HG03342 (cell line): ENCODE results near the gene OGFOD1.
"Not testable (repeated sequence)": the region's sequence is repeated elsewhere in the genome, so short reads cannot be mapped to it uniquely, and the experiment has no call there.

ENCODE experiments used
- ATAC-seq: cut with Tn5 transposase; IDR thresholded peaks from one replicate; pipeline ENCODE4 v1.9.1; 2021; ENCODE audit warnings: mild to moderate bottlenecking, moderate library complexity; ENCODE audit not compliant: unreplicated experiment

The OGFOD1 gene

GRCh38 chr16:56479469-56479868 lies 28.1 kb downstream of the OGFOD1 start:
- ATAC-seq = no peak

GRCh38 chr16:56480776-56481467 lies 29.6 kb downstream of the OGFOD1 start:
- ATAC-seq = no peak

DNA sequence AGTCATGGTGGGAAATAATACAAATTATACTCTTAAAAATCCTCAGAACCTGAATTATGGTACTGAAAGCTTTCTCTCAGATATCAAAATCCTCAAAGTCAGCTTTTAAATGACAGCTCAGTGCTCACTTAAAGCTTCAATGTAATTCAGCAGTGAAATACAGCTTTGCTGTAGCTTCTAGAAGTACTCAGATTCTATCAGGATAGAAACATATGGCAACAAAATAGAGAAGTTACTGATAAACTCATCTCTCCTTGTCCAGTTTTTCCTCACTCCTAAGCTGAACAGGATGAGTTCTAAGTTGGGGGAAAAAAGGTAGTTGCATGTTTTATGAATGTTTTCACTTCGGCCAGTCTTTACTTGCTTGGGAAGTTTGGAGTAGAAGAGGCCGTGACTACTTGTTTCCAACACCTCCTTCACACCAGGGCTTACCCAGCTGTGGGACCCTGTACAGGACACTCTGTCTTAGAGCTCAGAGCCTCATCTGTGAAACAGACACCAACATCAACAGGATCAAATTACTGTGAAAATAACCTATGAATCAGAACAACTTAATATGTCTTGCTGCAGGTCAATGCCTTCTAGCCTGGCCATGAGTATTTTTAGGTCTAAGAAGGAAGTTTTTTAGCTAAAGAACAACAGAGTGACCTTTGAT lies 30.2 kb downstream of the OGFOD1 start:
- no peak for ATAC-seq

GRCh38 chr16:56482683-56483236 lies 31.4 kb downstream of the OGFOD1 start:
- ATAC-seq = no peak

GRCh38 chr16:56483394-56483793 lies 32.0 kb downstream of the OGFOD1 start:
- no peak for ATAC-seq

DNA sequence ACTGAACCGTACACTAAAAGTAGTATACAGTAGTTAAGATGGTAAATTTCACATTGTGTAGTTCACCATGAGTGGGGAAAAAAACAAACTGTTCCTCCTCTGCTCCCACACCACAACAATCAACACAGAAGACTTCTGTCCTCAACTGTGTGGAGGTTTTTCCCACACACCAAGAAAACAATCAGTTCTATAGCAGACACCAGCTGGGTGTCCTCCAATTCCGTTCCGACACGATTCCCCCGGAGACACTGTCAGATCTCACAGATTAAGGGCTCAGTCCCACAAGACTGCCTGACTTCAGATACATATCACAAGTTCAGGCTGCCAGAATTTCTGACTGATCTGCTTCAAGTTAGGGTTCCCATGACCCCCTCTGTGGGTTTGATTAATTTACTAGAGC lies 36.7 kb downstream of the OGFOD1 start:
- no peak for ATAC-seq

- ATAC-seq = not testable (repeated sequence)
These were observed 37.5 kb downstream of the OGFOD1 start for GRCh38 chr16:56488868-56489267.

DNA sequence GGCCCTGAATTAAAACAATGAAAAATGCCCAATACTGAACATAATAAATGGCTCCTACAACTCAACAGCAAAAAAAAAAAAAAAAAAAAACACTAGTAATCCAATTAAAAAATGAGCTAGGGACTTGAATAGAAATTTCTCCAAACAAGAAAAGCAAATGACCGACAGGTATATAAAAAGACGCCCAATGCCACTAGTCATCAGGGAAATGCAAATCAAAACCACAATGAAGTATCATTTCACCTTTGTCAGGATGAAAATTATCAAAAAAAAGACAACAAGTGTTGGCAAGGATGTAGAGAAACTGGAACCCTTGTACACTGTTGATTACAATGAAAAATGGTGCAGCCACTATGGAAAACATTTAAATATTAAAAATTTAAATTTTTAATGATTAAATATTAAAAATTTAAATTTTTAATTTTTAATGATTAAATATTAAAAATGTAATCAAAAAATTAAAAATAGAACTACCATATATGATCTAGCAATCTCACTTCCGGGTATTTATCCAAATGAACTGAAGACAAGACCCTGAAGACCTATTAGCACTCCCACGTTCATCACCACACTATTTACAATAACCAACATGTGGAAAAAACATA lies 40.4 kb downstream of the OGFOD1 start:
- no peak for ATAC-seq

- ATAC-seq = no peak
These were observed 41.8 kb downstream of the OGFOD1 start for GRCh38 chr16:56493126-56493525.

DNA sequence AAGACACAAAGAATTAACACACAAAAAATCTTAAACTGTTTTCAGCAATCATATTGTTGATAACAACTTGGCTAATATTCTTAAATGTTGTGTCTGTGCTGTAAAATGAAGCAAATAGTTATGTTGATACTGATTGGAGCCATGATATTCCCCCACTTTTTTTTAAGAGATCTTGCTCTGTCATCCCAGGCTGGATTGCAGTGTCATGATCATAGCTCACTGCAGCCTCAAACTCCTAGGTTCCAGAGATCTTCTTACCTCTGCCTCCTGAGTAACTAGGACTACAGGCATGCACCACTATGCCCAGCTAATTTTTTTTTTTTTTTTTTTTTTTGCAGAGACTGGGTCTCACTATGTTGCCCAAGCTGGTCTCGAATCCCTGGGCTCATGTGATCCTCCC lies 42.5 kb downstream of the OGFOD1 start:
- ATAC-seq = no peak

- ATAC-seq = no peak
These were observed 53.8 kb downstream of the OGFOD1 start for GRCh38 chr16:56505181-56505580.

GRCh38 chr16:56506941-56507340 lies 55.6 kb downstream of the OGFOD1 start:
- no peak for ATAC-seq

DNA sequence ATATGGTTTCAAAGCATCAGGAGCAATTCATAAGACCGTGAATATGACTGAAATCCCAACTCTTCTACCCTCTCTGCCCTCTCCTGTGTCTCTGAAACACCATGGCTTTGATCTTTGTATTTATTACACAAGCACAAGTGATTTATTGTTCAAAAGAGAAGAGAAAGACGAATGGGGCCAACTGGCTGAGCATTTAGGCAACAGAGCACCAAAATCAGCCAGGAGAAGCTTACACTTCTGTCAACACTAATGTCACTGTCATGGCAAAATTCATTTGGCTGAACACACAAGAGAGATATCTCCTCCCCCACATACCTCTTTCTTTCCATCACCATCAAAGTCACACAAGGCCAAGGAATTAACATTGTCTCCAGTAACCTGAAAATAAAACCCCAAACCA lies 59.2 kb downstream of the OGFOD1 start:
- ATAC-seq = no peak

DNA sequence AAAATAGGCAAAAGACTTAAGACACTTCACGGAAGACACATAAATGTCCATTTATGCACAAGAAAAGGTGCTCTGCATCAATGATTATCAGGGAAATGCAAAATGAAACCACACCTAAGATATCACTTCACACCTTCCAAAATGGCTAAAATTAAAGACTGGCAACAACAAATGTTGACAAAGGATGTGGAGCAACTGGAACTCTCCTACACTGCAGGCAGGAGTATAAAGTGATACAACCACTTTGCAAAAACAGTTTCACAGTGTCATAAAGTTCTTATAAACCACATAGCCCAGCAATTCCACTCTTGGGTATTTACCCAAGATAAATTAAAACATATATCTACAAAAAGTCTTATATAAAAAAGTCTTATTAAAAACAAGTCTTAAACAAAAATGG lies 60.7 kb downstream of the OGFOD1 start:
- ATAC-seq = no peak

- ATAC-seq = no peak
These were observed 61.7 kb downstream of the OGFOD1 start for GRCh38 chr16:56513091-56513490.

- no peak for ATAC-seq
These were observed 62.6 kb downstream of the OGFOD1 start for GRCh38 chr16:56513972-56514371.

- no peak for ATAC-seq
These were observed 63.5 kb downstream of the OGFOD1 start for GRCh38 chr16:56514845-56515244.

DNA sequence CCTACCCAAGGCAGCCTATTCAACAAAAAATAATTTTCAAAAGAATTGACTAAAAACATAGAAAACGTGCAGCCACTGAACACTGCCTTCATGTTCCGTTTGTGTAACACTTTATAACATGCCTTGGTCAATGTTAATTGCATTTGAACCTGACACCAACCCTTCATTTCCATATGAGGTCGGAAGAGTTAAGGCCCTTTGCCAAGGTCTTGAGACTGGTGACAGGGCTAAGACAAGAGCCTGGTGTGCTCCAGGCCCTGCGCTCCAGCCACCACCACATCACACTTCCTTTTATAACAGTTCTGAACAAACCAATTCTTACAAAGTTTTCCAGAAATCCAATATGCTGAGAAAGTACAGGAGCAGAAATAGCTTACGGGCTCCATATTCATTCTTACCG lies 64.3 kb downstream of the OGFOD1 start:
- no peak for ATAC-seq

DNA sequence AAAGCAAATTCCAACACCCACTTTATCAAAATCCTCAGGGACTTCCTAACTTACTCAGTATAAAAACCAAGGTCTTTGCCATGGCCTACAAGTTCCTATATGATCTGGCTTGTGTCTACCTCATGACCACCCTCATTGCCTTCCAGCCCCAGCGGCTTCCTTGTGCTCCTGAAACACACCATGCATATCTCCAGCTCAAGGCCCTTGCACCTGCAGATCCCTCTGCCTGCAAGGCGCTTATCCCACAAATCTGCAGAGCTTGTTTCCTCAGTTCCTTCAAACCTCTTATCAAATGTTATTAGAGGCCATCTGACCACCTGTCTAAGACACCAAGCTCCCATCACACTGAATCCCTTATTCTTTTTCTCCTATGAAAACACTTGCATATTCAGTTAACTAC lies 65.9 kb downstream of the OGFOD1 start:
- ATAC-seq = no peak

DNA sequence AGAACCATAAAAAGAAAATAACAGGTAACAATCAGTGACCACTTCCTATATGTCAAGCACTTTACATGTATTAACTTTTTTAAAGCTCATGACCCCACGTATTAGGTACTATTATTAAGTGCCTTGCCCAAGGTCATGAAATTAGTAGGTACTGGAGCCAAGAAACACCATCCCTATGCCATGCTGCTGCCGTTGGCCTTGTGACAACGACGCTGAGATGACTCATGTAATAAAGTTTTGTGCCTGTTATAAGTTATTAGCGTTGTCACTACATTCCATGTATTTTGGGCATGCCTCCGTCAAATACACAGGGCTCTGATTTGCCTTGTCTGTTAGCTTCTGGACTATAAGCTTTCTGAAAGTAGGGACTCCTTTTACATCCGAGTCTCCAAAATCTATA lies 67.1 kb downstream of the OGFOD1 start:
- ATAC-seq = no peak

DNA sequence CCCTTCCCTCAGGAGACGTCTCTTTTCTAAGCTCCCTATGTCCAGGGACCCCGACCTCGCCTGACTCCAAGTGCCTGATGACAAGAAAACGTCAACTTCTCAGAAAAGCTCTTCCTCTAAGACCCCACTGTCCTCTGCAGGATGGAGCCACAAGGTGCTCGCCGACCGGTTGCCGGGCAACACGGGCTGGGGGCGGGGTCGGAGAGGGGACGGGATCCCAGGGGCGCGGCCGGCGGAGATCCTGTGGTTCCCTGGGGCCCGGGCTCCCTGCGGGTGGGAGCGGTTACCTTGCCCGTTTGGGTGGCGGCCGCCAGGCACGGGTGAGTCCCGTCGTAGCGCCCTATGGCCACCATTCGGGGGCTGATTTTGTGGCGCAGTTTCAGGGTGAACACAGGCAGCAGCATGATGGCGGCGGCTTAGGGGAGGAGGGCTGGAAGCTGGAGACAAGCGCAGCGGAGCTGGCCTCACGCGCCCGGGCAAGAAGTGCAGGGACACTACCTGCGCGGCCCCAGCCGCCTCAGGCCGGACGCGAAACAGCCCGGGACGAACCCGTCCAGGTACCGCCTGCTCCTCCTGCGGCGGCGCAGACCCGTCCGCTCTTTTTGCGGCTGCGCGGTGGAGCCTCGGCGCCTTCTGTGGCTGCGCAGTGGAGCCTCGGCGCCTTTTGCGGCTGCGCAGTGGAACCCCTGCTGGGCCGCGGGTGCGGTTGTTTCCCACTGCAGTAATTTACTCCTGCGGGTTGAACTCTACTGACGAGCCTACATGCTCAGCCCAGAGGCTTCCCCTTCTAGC lies 68.3 kb downstream of the OGFOD1 start, which contains the start of gene BBS2:
Gene BBS2 (minus strand): TSS at position 566 of the 792 bp plus-strand sequence. CDS start 162 bp downstream, at position 404.
- ATAC-seq = peak; percentile 81
